Stimulated activated effector memory CD8-positive, alpha-beta T cell treated with anti-CD3 and anti-CD28 coated beads, Interleukin-12 subunit alpha, Interleukin-12 subunit beta, amount 100 ng/mL, for 72 hours (primary cell): ENCODE measurements around the gene MIS12.

Source experiments
- ATAC-seq: fragments of 150-1000 bp; cut with Tn5 transposase; 2 replicates; pipeline ENCODE4 v1.10.0; 2021
- DNase-seq, 2 donors: peaks; one replicate each; pipeline ENCODE4 v3.0.0; 2021 to 2022; ENCODE audit warnings: low spot score in 2 of 2
- H3K27ac Mint-ChIP-seq: one replicate; pipeline ENCODE4 v1.8.0; 2022; ENCODE audit warnings: mild to moderate bottlenecking, mixed read lengths
- H3K36me3 Mint-ChIP-seq: one replicate; pipeline ENCODE4 v1.8.0; 2022; ENCODE audit warnings: mild to moderate bottlenecking, mixed read lengths
- H3K4me1 Mint-ChIP-seq: one replicate; pipeline ENCODE4 v1.8.0; 2022; ENCODE audit warnings: mixed read lengths
- H3K4me3 Mint-ChIP-seq: one replicate; pipeline ENCODE4 v1.8.0; 2022; ENCODE audit warnings: mild to moderate bottlenecking, mixed read lengths
- H3K9me3 Mint-ChIP-seq: one replicate; pipeline ENCODE4 v1.8.0; 2022; ENCODE audit warnings: mixed read lengths

Gene MIS12

GRCh38 chr17:5486206-5487124 lies at the start of gene MIS12:
TSS of gene MIS12 (plus strand) at chr17:5486566. CDS start at chr17:5488863, 2,297 bp downstream.
- peak within 1 kb of the TSS; percentile 98 for H3K4me3 Mint-ChIP-seq
- DNase-seq, result peak; percentile 83 to 96
- H3K9me3 Mint-ChIP-seq, result no peaks in the 10 kb centered on the region
- H3K36me3 Mint-ChIP-seq, result peaks cover 95% of the 10 kb centered on the region
- peaks cover 43% of the 10 kb centered on the region for H3K4me1 Mint-ChIP-seq
- H3K27ac Mint-ChIP-seq, result peak within 1 kb of the TSS; percentile 99
- peak; percentile 93 for ATAC-seq

GRCh38 chr17:5437721-5438317 lies 48.5 kb upstream of the MIS12 start:
- Mint-ChIP-seq H3K27ac (peak overlapping the region; percentile 83), H3K9me3 (no peaks in the 10 kb centered on the region), H3K4me3 (peak overlapping the region; percentile 78), H3K4me1 (peaks cover 44% of the 10 kb centered on the region), H3K36me3 (peaks cover 83% of the 10 kb centered on the region)
- DNase-seq, result no peak
- no peak for ATAC-seq

- ATAC-seq, result peak; percentile 92
- Mint-ChIP-seq H3K27ac (peak within 1 kb of the TSS; percentile 94), H3K36me3 (peaks cover 79% of the 10 kb centered on the region), H3K9me3 (no peaks in the 10 kb centered on the region), H3K4me3 (peak within 1 kb of the TSS; percentile 78), H3K4me1 (peaks cover 44% of the 10 kb centered on the region)
- DNase-seq, result peak; percentile 97 to 98
Observed at GRCh38 chr17:5438716-5439445, 47.5 kb upstream of the MIS12 start, which contains the start of gene C1QBP. TSS of gene C1QBP (minus strand) at chr17:5439155. CDS start at chr17:5439073, 82 bp downstream.

- DNase-seq (no peak), ATAC-seq (no peak)
- Mint-ChIP-seq H3K9me3 (no peaks in the 10 kb centered on the region), H3K4me1 (peaks cover 44% of the 10 kb centered on the region), H3K4me3 (peak overlapping the region; percentile 78), H3K27ac (peak overlapping the region; percentile 94), H3K36me3 (peaks cover 79% of the 10 kb centered on the region)
Observed at GRCh38 chr17:5439446-5439764, 47.0 kb upstream of the MIS12 start.

GRCh38 chr17:5443728-5444127 lies 42.6 kb upstream of the MIS12 start:
- DNase-seq, result no peak
- Mint-ChIP-seq H3K4me3 (no peak overlapping the region), H3K27ac (no peak overlapping the region), H3K9me3 (no peaks in the 10 kb centered on the region), H3K4me1 (peaks cover 13% of the 10 kb centered on the region), H3K36me3 (peaks cover 80% of the 10 kb centered on the region)
- no peak for ATAC-seq

- ATAC-seq (no peak), DNase-seq (no peak)
- H3K4me1 Mint-ChIP-seq, result peaks cover 11% of the 10 kb centered on the region
- H3K36me3 Mint-ChIP-seq, result peaks cover 80% of the 10 kb centered on the region
- no peaks in the 10 kb centered on the region for H3K9me3 Mint-ChIP-seq
- H3K27ac Mint-ChIP-seq, result no peak overlapping the region
- H3K4me3 Mint-ChIP-seq, result no peak overlapping the region
Observed at GRCh38 chr17:5444209-5444608, 42.2 kb upstream of the MIS12 start.

- no peak for ATAC-seq
- Mint-ChIP-seq H3K4me1 (no peaks in the 10 kb centered on the region), H3K4me3 (no peak overlapping the region), H3K9me3 (no peaks in the 10 kb centered on the region), H3K27ac (no peak overlapping the region), H3K36me3 (peaks cover 96% of the 10 kb centered on the region)
- DNase-seq, result no peak
Observed at GRCh38 chr17:5446786-5447185, 39.6 kb upstream of the MIS12 start.

GRCh38 chr17:5464717-5465507 lies 21.5 kb upstream of the MIS12 start:
- H3K36me3 Mint-ChIP-seq, result peaks cover 66% of the 10 kb centered on the region
- H3K27ac Mint-ChIP-seq, result no peak overlapping the region
- H3K4me1 Mint-ChIP-seq, result peaks cover 38% of the 10 kb centered on the region
- no peak overlapping the region for H3K4me3 Mint-ChIP-seq
- H3K9me3 Mint-ChIP-seq, result no peaks in the 10 kb centered on the region
- ATAC-seq (no peak), DNase-seq (no peak)

- peaks cover 52% of the 10 kb centered on the region for H3K36me3 Mint-ChIP-seq
- no peak overlapping the region for H3K27ac Mint-ChIP-seq
- H3K9me3 Mint-ChIP-seq, result no peaks in the 10 kb centered on the region
- peaks cover 38% of the 10 kb centered on the region for H3K4me1 Mint-ChIP-seq
- DNase-seq (no peak), ATAC-seq (no peak)
- peak overlapping the region; percentile 84 for H3K4me3 Mint-ChIP-seq
Observed at GRCh38 chr17:5466295-5466694, 20.1 kb upstream of the MIS12 start.

- Mint-ChIP-seq H3K36me3 (peaks cover 52% of the 10 kb centered on the region), H3K9me3 (no peaks in the 10 kb centered on the region), H3K27ac (peak overlapping the region; percentile 84), H3K4me3 (peak overlapping the region; percentile 84), H3K4me1 (peaks cover 38% of the 10 kb centered on the region)
- ATAC-seq (no peak), DNase-seq (no peak)
Observed at GRCh38 chr17:5467416-5467815, 18.9 kb upstream of the MIS12 start.

- Mint-ChIP-seq H3K36me3 (peaks cover 52% of the 10 kb centered on the region), H3K4me1 (peaks cover 38% of the 10 kb centered on the region), H3K4me3 (peak overlapping the region; percentile 84), H3K9me3 (no peaks in the 10 kb centered on the region), H3K27ac (peak overlapping the region; percentile 84)
- ATAC-seq (peak; percentile 34), DNase-seq (peak in 1 of 2 donors; percentile 70)
Observed at GRCh38 chr17:5468075-5468473, 18.3 kb upstream of the MIS12 start.

GRCh38 chr17:5472511-5472910 lies 13.9 kb upstream of the MIS12 start:
- Mint-ChIP-seq H3K27ac (no peak overlapping the region), H3K4me3 (no peak overlapping the region), H3K4me1 (peaks cover 7% of the 10 kb centered on the region), H3K9me3 (no peaks in the 10 kb centered on the region), H3K36me3 (peaks cover 72% of the 10 kb centered on the region)
- no peak for DNase-seq
- ATAC-seq, result no peak

- Mint-ChIP-seq H3K4me1 (no peaks in the 10 kb centered on the region), H3K27ac (no peak overlapping the region), H3K9me3 (no peaks in the 10 kb centered on the region), H3K36me3 (peaks cover 75% of the 10 kb centered on the region), H3K4me3 (no peak overlapping the region)
- ATAC-seq, result no peak
- DNase-seq, result no peak
Observed at GRCh38 chr17:5473906-5474305, 12.5 kb upstream of the MIS12 start.

- H3K27ac Mint-ChIP-seq, result no peak overlapping the region
- no peaks in the 10 kb centered on the region for H3K9me3 Mint-ChIP-seq
- ATAC-seq (no peak), DNase-seq (no peak)
- no peak overlapping the region for H3K4me3 Mint-ChIP-seq
- H3K36me3 Mint-ChIP-seq, result peaks cover 100% of the 10 kb centered on the region
- peaks cover 15% of the 10 kb centered on the region for H3K4me1 Mint-ChIP-seq
Observed at GRCh38 chr17:5478992-5479391, 7.4 kb upstream of the MIS12 start.

GRCh38 chr17:5480962-5481361 lies 5.4 kb upstream of the MIS12 start:
- Mint-ChIP-seq H3K4me3 (no peak overlapping the region), H3K27ac (peak overlapping the region; percentile 23), H3K4me1 (peaks cover 25% of the 10 kb centered on the region), H3K36me3 (peaks cover 96% of the 10 kb centered on the region), H3K9me3 (no peaks in the 10 kb centered on the region)
- DNase-seq (no peak), ATAC-seq (no peak)
